GM21381 (cell line): Measurements from ENCODE around the gene CEP170B.
"Not testable (repeated sequence)": the region's sequence is repeated elsewhere in the genome, so short reads cannot be mapped to it uniquely, and the experiment has no call there.

Experiments used
- ATAC-seq: cut with Tn5 transposase; IDR thresholded peaks from one replicate; pipeline ENCODE4 v1.9.1; 2021; ENCODE audit warnings: mild to moderate bottlenecking, moderate library complexity; ENCODE audit not compliant: unreplicated experiment

The CEP170B gene

DNA sequence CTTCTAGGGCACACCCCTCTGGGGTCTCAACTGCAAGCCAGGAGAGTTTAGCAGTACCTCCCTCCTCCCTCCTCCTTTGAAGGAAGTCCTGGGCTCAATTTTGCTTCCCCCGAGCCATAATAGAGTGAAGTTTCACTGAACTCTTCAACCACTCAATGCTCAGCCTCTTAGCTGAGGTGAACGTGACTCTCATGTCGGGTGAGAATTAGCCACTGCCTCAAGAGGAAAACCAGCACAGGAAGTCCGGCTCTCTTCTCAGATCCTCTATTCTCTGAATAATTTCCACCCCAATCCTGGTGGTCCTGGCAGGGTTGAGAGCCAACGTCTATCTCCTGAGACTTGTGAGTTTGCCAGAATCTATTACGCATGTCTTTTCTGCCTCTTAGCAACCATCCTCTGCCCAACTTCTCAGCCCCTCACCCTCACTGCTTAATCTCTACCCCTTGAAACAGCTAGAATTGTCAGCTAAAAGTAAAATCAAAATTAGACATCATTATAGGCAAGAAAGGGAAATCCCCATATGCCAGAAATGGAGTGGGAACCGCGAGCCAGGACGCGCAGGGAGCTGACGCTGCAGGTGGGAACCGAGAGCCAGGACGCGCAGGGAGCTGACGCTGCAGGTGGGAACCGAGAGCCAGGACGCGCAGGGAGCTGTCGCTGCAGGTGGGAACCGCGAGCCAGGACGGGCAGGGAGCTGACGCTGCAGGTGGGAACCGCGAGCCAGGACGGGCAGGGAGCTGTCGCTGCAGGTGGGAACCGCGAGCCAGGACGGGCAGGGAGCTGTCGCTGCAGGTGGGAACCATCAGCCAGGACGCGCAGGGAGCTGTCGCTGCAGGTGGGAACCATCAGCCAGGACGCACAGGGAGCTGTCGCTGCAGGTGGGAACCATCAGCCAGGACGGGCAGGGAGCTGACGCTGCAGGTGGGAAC, 39.8 kb downstream of the CEP170B start:
- not testable (repeated sequence) for ATAC-seq

- ATAC-seq: not testable (repeated sequence)
Observed at GRCh38 chr14:104905579-104905933, 40.5 kb downstream of the CEP170B start.

GRCh38 chr14:104908303-104908702, 43.2 kb downstream of the CEP170B start:
- ATAC-seq: no peak

- ATAC-seq: no peak
Observed at GRCh38 chr14:104912053-104912452, 47.0 kb downstream of the CEP170B start.

- no peak for ATAC-seq
Observed at GRCh38 chr14:104913435-104913834, 48.4 kb downstream of the CEP170B start.

DNA sequence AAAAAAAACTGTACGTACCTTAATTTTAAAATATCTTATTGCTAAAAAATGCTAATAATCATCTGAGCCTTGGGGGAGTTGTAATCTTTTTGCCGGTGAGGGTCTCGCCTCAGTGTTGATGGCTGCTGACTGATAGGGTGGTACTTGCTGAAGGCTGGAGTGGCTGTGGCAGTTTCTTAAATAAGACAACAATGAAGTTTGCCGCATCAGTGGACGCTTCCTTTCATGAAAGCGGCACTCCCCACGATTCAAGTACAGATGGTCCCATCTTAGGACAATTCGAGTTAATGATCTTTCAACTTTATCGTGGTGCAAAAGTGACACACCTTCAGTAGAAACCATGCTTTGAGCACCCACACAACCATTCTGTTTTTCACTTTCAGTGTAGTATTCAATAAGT, 52.0 kb downstream of the CEP170B start:
- ATAC-seq: no peak

GRCh38 chr14:104917993-104918392, 52.9 kb downstream of the CEP170B start:
- no peak for ATAC-seq

DNA sequence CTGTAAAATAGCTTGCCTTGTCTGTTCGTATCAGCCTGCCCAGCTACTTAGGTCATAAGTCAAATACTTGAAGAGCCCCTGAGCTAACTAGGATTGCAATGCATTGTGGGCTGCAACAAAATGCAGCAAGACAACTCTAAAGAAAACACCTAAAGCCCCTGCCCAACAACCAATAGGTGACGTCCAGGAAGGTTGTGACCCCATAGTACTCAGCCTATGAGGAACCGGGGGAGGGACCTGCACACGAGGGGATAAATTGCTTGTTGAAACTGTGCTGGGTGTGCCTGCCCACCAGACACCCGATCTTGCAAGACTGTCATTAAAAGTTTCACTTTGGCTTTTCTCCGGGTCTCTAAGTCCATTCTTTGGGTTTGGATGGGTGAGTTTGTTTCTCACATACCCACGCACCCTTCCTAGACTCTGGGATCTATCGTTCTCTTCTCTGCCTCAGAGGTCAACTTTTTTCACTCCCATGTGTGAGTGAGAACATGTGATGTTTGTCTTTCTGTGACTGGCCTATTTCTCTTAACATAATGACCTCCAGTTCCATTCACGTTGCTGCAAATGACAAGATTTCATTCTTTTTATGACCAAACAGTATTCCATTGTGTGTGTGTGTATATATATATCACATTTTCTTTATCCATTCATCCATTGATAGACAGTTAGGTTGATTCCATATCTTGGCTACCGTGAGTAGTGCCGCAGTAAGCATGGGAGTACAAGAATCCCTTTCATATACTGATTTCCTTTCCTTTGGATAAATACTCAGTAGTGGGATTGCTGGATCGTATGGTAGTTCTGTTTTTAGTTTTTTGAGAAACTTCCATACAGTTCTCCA, 54.3 kb downstream of the CEP170B start:
- ATAC-seq: not testable (repeated sequence)

DNA sequence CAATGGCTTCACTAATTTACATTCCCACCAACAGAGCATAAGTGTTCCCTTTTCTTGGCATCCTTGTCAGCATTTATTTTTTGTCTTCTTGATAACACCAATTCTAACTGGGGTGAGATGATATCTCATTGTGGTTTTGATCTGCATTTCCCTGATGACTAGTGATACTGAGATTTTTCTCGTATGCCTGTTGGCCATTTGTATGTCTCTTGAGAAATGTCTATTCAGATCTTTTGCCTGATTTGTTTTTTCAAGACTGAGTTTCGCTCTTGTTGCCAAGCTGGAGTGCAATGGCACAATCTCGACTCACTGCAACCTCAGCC, 54.9 kb downstream of the CEP170B start:
- ATAC-seq: no peak

GRCh38 chr14:104923640-104924420, 58.8 kb downstream of the CEP170B start:
- ATAC-seq: no peak

DNA sequence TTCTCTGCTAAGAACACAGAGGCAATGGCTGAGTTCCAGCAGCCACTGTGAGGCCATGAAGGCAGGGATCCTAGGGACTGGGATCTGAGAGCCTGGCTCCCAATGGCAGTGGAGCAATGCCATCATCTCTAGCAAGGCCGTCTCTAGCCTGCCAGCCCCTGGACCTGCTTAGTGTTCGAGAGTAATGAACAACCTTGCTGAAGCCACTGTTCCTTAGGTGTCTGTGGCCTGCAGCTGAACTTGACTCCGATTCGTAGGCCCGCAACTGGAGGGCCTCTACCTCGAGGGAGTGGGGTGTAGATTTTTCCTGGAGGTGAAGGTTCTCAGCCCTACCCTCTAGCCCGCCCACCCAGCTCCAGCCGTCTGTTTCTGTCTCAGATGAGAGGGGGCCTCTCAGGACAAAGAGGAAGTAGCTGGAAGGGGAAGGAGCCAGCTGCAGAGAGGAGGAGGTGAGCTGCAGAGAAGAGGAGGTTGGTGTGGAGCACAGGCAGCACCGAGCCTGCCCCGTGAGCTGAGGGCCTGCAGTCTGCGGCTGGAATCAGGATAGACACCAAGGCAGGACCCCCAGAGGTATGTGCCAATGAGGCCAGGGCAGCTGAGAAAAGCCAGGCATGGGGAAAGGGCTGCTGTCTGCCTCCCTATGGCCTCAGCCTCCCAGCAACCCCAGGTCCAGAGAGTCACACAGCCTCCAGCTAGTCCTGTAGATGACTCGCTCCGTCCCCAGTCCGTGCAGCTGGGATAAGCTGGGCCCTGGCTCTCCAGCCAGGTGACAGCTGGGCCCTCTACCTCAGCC, 59.5 kb downstream of the CEP170B start, which contains the start of gene PLD4:
PLD4 (plus strand) TSS at position 459 of the 793 bp plus-strand sequence. CDS start 2,262 bp downstream, outside the sequence.
- no peak for ATAC-seq

- ATAC-seq: no peak
Observed at GRCh38 chr14:104925214-104925854, 60.3 kb downstream of the CEP170B start.

DNA sequence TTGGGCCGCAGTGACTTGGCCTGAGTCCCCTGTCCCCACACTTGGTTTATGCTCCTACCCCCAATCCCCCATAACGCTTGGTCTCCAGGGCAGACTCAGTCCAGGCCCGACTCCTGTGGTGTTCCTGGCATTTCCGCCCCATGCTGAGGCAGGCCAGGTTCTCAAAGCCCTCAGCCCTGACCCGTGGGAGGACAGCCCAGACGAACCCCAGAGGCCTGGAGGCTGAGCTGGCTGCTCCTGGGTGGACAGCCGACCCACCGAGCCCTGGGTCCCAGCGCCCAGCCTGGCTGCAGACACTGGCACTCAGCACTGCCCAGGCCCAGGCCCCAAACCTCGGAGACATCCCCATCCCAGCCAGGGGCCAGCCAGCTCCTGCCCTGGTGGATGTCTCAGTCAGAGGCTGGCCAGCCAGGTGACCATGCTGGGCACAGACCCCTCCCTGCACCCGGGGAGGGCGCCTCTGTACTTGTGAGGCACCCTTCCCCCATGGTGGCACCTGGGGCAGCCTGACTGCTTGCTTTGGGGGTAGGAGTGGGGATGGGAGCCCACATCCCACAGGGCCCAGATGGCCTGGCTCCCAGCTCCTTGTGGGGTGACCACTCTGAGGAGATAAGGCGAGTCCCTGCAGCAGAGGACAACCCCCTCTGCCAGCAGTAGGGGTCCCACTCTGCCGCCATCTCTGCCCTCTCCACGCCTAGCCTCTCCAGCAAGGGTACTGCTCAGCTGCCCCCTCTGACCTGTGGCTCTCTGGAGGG, 61.0 kb downstream of the CEP170B start:
- no peak for ATAC-seq

DNA sequence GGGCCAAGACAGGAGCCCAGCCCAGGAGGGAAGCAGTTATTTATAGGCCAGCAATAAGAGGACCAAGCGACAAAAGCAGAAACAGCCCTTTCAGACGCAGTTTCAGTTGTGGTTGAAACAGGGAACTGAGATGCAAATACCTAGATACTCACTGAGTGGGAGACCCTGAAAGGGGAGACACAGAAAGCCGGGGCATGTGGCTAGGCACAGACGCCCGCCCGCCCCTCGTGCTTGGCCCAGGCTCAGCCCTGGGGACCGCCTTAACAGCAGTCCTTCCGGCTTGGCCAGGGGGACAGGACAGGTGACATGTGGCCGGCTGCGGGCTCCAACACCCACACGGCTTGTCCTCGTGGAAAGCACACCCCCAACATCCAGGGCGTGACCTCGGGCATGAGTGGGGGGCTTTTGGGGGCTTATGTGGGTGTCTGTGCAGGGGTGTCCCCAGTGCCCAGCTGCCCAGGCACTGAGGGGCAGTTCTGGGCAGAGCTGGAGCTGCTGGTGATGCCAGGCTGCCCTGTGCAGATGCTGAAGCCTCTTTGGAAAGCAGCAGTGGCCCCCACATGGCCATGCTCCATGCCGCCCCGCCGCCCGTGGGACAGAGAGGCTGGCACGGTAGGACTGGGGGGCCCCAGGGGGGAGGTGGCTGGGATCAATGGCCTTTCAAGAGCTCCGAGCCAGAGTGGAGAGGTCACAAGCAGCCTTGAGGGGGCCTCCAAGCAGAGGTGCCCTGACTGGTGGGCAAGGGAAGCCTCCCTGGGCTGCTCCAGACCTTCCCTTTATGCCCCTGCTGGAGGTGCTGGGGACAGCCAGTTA, 61.8 kb downstream of the CEP170B start:
- peak; percentile 82 for ATAC-seq

DNA sequence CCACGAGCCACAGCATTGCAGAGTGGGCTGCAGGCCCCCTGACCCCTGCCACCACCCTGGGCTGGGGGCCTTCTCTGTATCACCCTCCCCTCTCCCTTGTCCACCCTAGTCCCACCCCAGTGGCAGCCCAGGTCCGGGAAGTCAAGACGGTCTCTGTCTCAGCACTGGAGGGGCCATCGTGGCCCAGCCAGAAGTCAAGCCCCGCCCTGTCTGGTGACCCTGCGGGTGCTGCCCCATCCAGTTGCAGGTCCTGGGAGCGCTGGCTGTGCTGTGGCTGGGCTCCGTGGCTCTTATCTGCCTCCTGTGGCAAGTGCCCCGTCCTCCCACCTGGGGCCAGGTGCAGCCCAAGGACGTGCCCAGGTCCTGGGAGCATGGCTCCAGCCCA, 62.4 kb downstream of the CEP170B start:
- ATAC-seq: no peak

- ATAC-seq: no peak
Observed at GRCh38 chr14:104927901-104928300, 62.8 kb downstream of the CEP170B start.

DNA sequence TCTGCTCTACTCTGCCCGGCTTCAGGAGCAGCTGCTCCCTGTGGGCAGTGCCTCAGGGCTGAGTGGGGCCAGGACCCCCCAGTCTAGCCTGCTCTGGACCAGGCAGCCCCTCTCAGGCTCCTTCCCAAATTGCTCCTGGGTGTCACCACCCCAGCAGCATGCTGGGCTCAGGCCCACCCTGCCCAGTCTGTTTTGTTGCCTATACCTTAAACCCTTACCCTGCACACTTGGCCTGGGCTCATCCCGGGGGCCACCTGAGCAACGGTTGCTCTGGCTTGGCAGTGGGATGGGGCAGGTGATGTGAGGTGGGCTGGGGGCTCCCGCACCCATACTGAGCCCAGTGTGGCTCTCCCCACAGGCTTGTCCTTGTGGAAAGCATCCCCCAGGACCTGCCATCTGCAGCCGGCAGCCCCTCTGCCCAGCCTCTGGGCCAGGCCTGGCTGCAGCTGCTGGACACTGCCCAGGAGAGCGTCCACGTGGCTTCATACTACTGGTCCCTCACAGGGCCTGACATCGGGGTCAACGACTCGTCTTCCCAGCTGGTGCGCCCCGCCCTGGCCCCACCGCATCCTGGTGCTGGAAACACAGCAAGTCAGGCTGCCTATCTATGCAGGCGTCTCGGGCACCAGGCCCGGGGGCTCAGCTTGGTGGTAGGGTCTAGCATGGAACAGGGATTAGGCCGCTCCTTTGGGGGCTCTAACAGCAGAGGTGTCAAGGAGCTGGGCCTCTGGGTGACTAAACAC, 63.5 kb downstream of the CEP170B start:
- ATAC-seq: no peak
